Liver (tissue), 9 donors: ENCODE data around the gene CCDC60. TPM values are rescaled to one million over a fixed set of nuclear protein-coding genes. Genes with fewer than 3 reads are reported as not detected.

ENCODE experiments used
- DNase-seq: peaks from one replicate; pipeline ENCODE4 v3.0.0-alpha.2; 2017; ENCODE audit warnings: low spot score
- H3K27ac ChIP-seq, 2 donors: one replicate each; pipeline ENCODE4 v1.7.0; 2013; ENCODE audit warnings: inconsistent platforms in 2 of 2, low read length in 2 of 2, control low read depth in 1 of 2, low read depth in 1 of 2, mild to moderate bottlenecking in 1 of 2
- H3K27me3 ChIP-seq, 4 donors: one replicate each; pipeline versions ENCODE4 v1.6.1 to v1.7.0; 2013; ENCODE audit warnings: low read length in 3 of 4, inconsistent platforms in 1 of 4, mild to moderate bottlenecking in 1 of 4, moderate library complexity in 1 of 4; ENCODE audit not compliant: control insufficient read depth in 4 of 4, insufficient read depth in 4 of 4
- H3K36me3 ChIP-seq, 4 donors: one replicate each; pipeline versions ENCODE4 v1.6.1 to v1.7.0; 2013; ENCODE audit warnings: low read length in 3 of 4, mild to moderate bottlenecking in 3 of 4, low read depth in 1 of 4, moderate library complexity in 1 of 4; ENCODE audit not compliant: control insufficient read depth in 4 of 4, insufficient read depth in 3 of 4
- H3K4me1 ChIP-seq, 4 donors: one replicate each; pipeline versions ENCODE4 v1.6.1 to v1.7.0; 2013; ENCODE audit warnings: low read length in 3 of 4, mild to moderate bottlenecking in 3 of 4, moderate library complexity in 1 of 4; ENCODE audit not compliant: control insufficient read depth in 4 of 4, insufficient read depth in 4 of 4
- H3K4me3 ChIP-seq, 3 donors: one replicate each; pipeline versions ENCODE4 v1.6.1 to v1.7.0; 2013; ENCODE audit warnings: low read length in 3 of 3, control low read depth in 1 of 3, low read depth in 1 of 3, mild to moderate bottlenecking in 1 of 3
- H3K9ac ChIP-seq, 2 donors: one replicate each; pipeline ENCODE4 v1.7.0; 2013; ENCODE audit warnings: low read length in 2 of 2, mild to moderate bottlenecking in 2 of 2, moderate library complexity in 2 of 2, control low read depth in 1 of 2, low read depth in 1 of 2
- H3K9me3 ChIP-seq, 4 donors: one replicate each; pipeline versions ENCODE4 v1.6.1 to v1.7.0; 2013; ENCODE audit warnings: low read length in 3 of 4; ENCODE audit not compliant: control insufficient read depth in 4 of 4
- EGR1 ChIP-seq, 2 donors: IDR thresholded peaks; 2 replicates each; pipeline ENCODE4 v1.6.1; 2016 to 2018; ENCODE audit warnings: antibody characterized with exemption in 2 of 2, low read depth in 2 of 2
- FOXA1 ChIP-seq: IDR thresholded peaks from 2 replicates; pipeline ENCODE4 v1.6.1; 2016; ENCODE audit warnings: antibody characterized with exemption
- GABPA ChIP-seq, 2 donors: IDR thresholded peaks in 1 of 2; conservative IDR thresholded peaks in 1 of 2; 2 replicates each; pipeline ENCODE4 v1.6.1; 2016; ENCODE audit warnings: antibody characterized with exemption in 2 of 2, mild to moderate bottlenecking in 1 of 2, moderate library complexity in 1 of 2
- HNF4A ChIP-seq, 2 donors: conservative IDR thresholded peaks; 2 replicates each; pipeline ENCODE4 v1.6.1; 2016; ENCODE audit warnings: antibody characterized with exemption in 2 of 2, mild to moderate bottlenecking in 2 of 2
- HNF4G ChIP-seq: IDR thresholded peaks from 2 replicates; pipeline ENCODE4 v1.6.1; 2016; ENCODE audit warnings: antibody characterized with exemption
- JUND ChIP-seq, 2 donors: IDR thresholded peaks; 2 replicates each; pipeline ENCODE4 v1.6.1; 2016; ENCODE audit warnings: antibody characterized with exemption in 2 of 2
- MAX ChIP-seq: IDR thresholded peaks from 2 replicates; pipeline ENCODE4 v1.6.1; 2016; ENCODE audit warnings: antibody characterized with exemption
- NR2F2 ChIP-seq: IDR thresholded peaks from 2 replicates; pipeline ENCODE4 v1.6.1; 2016; ENCODE audit warnings: antibody characterized with exemption
- RXRA ChIP-seq, 2 donors: IDR thresholded peaks; 2 replicates each; pipeline ENCODE4 v1.6.1; 2017 to 2018; ENCODE audit warnings: antibody characterized with exemption in 2 of 2, mild to moderate bottlenecking in 1 of 2
- TAF1 ChIP-seq: conservative IDR thresholded peaks from 2 replicates; pipeline ENCODE4 v1.6.1; 2016; ENCODE audit warnings: antibody characterized with exemption, mild to moderate bottlenecking
- YY1 ChIP-seq: IDR thresholded peaks from 2 replicates; pipeline ENCODE4 v1.6.1; 2016; ENCODE audit warnings: antibody characterized with exemption, mild to moderate bottlenecking
- ZBTB33 ChIP-seq: IDR thresholded peaks from 2 replicates; pipeline ENCODE4 v1.6.1; 2016; ENCODE audit warnings: antibody characterized with exemption
- WGBS: extraction: QIAGEN DNeasy Blood & Tissue Kit; methylation state at CpG from one replicate; pipeline ENCODE4 v1.1.7; 2013; 5-methylcytosine and 5-hydroxymethylcytosine counted together
- polyA plus RNA-seq, 2 donors: library from polyadenylated mRNA; stranded (reverse) in 1 of 2; unstranded in 1 of 2; fragments of 200-250 nt in 1 of 2; fragments of >200 nt in 1 of 2; fragmentation: Nextera tagmentation in 1 of 2; extraction: Ambion mirVana in 1 of 2; gene quantifications; one replicate each; pipeline versions ENCODE4 v1.2.1 to v1.2.3, GENCODE V29; 2013 to 2015
- total RNA-seq, 2 donors: library from RNA; depleted of rRNA; stranded (reverse); fragments of >200 nt; gene quantifications; one replicate each; pipeline ENCODE4 v1.2.3, GENCODE V29; 2014
- TF ChIP-seq, protein P1 (sequence below): IDR thresholded peaks from 2 replicates; pipeline ENCODE4 v1.6.1; 2016; ENCODE audit warnings: antibody characterized with exemption
- TF ChIP-seq, protein P2 (sequence below): fragments of 150-350 bp; IDR thresholded peaks from 2 replicates; pipeline ENCODE4 v1.5.1; 2017; ENCODE audit warnings: improper control_type of control experiment, low read depth, low read length; ENCODE audit not compliant: missing input control
- TF ChIP-seq, protein P3 (sequence below): IDR thresholded peaks from 2 replicates; pipeline ENCODE4 v1.6.1; 2016; ENCODE audit warnings: antibody characterized with exemption, mild to moderate bottlenecking
- donor health status: healthy.
- donor health status: healthy.
- donor health status: healthy.
- donor health status: healthy.
- donor health status: healthy.

The CCDC60 gene
- total and polyA plus RNA-seq, 4 donors: not detected

DNA sequence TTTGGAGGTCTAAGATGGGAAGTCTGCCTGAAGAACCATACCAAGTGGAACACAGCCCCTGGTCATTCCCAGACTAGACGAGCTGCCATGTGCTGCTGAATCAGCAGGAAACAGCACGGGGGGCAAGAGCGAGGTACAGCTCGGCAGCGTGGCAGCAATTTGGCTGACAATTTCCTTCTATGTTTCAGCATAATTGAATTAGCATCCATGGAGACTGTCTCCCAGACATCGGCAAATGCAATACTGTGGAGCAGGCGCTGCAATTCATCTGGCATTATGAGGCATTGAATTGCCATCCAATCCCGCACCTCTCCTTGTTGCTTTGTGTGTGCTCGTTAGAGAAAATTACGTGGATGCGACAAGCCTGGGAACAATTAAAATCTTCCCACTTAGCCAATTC lies 46.0 kb upstream of the CCDC60 start:
- WGBS: 67% methylated on average over 11 of the region's 11 CpGs
- Histone ChIP-seq H3K27ac (no peak overlapping the region), H3K4me3 (no peak overlapping the region), H3K9me3 (peaks cover 0 to 2% (median 0%) of the 10 kb centered on the region in 4 donors), H3K27me3 (peaks cover 0 to 7% (median 0%) of the 10 kb centered on the region in 4 donors), H3K36me3 (no peaks in the 10 kb centered on the region), H3K4me1 (no peaks in the 10 kb centered on the region), H3K9ac (no peak overlapping the region)
- TF ChIP-seq NR2F2 (no peak), HNF4G (no peak)
- TF ChIP-seq, protein P1, sequence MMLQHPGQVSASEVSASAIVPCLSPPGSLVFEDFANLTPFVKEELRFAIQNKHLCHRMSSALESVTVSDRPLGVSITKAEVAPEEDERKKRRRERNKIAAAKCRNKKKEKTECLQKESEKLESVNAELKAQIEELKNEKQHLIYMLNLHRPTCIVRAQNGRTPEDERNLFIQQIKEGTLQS: no peak
- TF ChIP-seq, protein P2, sequence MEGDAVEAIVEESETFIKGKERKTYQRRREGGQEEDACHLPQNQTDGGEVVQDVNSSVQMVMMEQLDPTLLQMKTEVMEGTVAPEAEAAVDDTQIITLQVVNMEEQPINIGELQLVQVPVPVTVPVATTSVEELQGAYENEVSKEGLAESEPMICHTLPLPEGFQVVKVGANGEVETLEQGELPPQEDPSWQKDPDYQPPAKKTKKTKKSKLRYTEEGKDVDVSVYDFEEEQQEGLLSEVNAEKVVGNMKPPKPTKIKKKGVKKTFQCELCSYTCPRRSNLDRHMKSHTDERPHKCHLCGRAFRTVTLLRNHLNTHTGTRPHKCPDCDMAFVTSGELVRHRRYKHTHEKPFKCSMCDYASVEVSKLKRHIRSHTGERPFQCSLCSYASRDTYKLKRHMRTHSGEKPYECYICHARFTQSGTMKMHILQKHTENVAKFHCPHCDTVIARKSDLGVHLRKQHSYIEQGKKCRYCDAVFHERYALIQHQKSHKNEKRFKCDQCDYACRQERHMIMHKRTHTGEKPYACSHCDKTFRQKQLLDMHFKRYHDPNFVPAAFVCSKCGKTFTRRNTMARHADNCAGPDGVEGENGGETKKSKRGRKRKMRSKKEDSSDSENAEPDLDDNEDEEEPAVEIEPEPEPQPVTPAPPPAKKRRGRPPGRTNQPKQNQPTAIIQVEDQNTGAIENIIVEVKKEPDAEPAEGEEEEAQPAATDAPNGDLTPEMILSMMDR: no peak
- no peak for DNase-seq

DNA sequence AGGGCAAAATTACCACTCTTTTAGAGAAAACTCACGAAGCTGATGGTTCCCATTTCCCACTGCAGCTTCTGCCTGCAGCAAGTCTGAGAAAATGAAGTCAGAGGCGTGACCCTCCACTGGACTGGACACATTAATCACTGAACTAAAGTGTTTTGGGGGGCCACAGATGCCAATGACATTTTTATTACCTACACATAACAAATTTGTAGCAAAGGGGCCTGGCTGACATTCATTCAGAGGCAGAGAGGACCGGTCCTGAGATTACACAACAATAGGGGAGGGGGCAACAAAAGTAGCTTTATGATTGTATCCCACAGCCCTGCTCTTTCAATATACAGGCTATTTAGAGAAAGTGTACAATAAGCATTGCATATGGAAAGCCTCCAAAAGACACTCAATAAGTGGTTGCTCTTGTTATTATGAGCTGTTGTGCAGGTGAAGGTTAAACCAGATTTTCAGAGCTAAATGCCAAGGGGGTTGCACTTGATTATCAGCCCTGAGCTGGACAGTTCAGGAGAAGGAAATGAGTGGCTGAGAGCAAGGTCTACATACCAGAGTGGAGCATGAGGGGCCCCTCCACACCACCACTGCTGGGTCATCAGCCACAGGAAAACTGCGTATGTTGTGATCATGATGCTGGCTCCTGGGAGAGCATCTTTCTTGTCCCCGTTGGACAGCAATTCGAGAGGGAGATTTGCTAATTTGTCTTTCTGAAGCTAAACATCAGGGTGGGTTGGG lies 41.5 kb upstream of the CCDC60 start:
- Histone ChIP-seq H3K9me3 (no peaks in the 10 kb centered on the region), H3K4me1 (no peaks in the 10 kb centered on the region), H3K27ac (no peak overlapping the region), H3K27me3 (peaks cover 0 to 6% (median 0%) of the 10 kb centered on the region in 4 donors), H3K36me3 (no peaks in the 10 kb centered on the region), H3K9ac (no peak overlapping the region), H3K4me3 (no peak overlapping the region)
- 66% methylated on average over 6 of the region's 6 CpGs for WGBS
- TF ChIP-seq HNF4A (conservative IDR thresholded peaks at IDR 0.05) (no peak), HNF4G (no peak), FOXA1 (no peak), TAF1 (no peak), EGR1 (IDR thresholded peaks at IDR 0.05; ENCODE audit: low read depth in 2 of 2) (no peak), JUND (IDR thresholded peaks at IDR 0.05) (no peak), ZBTB33 (no peak), RXRA (IDR thresholded peaks at IDR 0.05) (no peak), YY1 (no peak), GABPA (IDR thresholded peaks at IDR 0.05 in 1 of 2, conservative IDR thresholded peaks at IDR 0.05 in 1 of 2) (no peak), MAX (no peak)
- TF ChIP-seq, protein P1: no peak
- TF ChIP-seq, protein P3, sequence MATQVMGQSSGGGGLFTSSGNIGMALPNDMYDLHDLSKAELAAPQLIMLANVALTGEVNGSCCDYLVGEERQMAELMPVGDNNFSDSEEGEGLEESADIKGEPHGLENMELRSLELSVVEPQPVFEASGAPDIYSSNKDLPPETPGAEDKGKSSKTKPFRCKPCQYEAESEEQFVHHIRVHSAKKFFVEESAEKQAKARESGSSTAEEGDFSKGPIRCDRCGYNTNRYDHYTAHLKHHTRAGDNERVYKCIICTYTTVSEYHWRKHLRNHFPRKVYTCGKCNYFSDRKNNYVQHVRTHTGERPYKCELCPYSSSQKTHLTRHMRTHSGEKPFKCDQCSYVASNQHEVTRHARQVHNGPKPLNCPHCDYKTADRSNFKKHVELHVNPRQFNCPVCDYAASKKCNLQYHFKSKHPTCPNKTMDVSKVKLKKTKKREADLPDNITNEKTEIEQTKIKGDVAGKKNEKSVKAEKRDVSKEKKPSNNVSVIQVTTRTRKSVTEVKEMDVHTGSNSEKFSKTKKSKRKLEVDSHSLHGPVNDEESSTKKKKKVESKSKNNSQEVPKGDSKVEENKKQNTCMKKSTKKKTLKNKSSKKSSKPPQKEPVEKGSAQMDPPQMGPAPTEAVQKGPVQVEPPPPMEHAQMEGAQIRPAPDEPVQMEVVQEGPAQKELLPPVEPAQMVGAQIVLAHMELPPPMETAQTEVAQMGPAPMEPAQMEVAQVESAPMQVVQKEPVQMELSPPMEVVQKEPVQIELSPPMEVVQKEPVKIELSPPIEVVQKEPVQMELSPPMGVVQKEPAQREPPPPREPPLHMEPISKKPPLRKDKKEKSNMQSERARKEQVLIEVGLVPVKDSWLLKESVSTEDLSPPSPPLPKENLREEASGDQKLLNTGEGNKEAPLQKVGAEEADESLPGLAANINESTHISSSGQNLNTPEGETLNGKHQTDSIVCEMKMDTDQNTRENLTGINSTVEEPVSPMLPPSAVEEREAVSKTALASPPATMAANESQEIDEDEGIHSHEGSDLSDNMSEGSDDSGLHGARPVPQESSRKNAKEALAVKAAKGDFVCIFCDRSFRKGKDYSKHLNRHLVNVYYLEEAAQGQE: no peak
- no peak for DNase-seq
